ENCODE data around the gene CENPU. TPM values are rescaled to one million over a fixed set of nuclear protein-coding genes. Genes with fewer than 3 reads are reported as not detected.
A peak's percentile ranks its signal among the peaks of the same experiment; 100 is the strongest.
"Not testable (repeated sequence)": the region's sequence is repeated elsewhere in the genome, so short reads cannot be mapped to it uniquely, and the experiment has no call there.

The CENPU gene
- polyA plus RNA-seq, 1 donor: 13.9 TPM

DNA sequence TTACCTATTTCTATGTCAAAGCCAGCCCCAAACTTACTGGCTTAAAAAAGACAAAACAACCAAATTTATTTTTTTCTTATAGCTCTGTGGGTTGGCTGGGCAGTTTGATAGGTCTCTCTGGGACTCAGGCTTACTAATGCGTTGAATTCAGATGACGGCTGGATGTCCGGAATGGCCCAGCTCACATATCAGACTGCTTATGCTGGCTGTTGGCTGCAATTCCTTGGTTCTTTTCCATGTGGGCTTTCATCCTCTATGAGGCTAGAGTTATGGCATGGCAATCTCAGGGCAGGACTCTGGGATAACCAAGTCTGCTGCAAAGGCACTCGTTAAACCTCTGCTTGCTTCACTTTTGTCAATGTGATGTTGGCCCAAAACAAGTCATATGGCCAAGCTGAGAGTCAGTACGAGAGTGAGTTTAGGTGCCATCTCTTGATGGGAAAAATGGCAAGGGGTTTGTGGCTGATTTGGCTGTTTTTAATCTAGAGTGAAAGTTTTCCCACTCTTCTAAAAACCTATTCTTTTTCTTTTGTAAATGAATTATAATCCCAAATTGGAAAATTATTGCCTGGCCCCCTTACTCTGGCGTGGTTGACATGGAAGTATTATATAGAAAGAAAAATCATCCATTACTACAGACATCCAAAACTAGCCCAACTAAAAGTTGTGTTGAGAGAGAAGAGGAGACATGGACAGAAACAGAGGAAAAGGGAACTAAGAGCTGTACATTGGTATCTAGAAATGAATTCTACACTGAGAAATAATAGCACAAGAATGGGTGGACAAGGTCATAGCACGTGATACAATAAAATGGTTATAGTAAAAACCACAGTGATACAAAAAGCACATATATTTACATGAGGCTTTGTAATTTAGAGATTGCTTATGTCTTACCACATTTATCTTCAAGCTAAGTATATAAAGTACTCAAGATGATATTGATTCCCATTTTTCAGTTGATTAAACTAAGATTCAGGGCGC, 77.7 kb downstream of the CENPU start:
- Histone ChIP-seq H3K4me1 (ENCODE audit: control insufficient read depth, insufficient read depth, low read length) (no peaks in the 10 kb centered on the region), H3K27me3 (ENCODE audit: control insufficient read depth, insufficient read depth, low read length) (no peaks in the 10 kb centered on the region), H3K4me3 (ENCODE audit: low read length) (no peak overlapping the region), H3K36me3 (ENCODE audit: control insufficient read depth, insufficient read depth, low read length) (peaks cover 9% of the 10 kb centered on the region), H3K9me3 (ENCODE audit: control insufficient read depth, low read depth, low read length) (no peaks in the 10 kb centered on the region), H3K27ac (ENCODE audit: low read length) (no peak overlapping the region)
- no peak for DNase-seq
- WGBS (ENCODE audit: insufficient coverage, low lambda C conversion rate): 94% methylated on average over 2 of the region's 8 CpGs

DNA sequence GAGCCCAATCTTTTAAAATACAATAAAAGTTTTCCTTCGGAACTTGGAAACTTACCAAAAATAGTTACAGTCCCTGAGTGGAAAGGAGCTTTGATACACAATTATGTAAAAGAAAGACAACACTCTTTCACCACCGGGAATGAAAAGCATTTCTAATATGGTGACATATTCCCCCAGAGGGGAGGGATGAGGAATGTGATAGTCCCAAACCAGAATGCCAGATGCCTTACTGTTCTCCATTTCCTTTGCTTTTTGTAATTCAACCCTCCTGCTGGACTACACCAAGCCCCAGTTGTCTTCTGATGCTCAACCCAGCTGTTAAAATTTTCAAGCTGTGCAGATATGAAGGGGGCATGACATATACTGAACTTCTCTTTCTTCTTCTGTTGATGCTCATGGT, 80.2 kb downstream of the CENPU start:
- no peak overlapping the region for H3K27ac ChIP-seq (ENCODE audit: low read length)
- H3K27me3 ChIP-seq (ENCODE audit: control insufficient read depth, insufficient read depth, low read length): no peaks in the 10 kb centered on the region
- no CpG with 5 or more reads among the region's 2 CpGs for WGBS (ENCODE audit: insufficient coverage, low lambda C conversion rate)
- H3K36me3 ChIP-seq (ENCODE audit: control insufficient read depth, insufficient read depth, low read length): peaks cover 2% of the 10 kb centered on the region
- H3K9me3 ChIP-seq (ENCODE audit: control insufficient read depth, low read depth, low read length): no peaks in the 10 kb centered on the region
- peaks cover 8% of the 10 kb centered on the region for H3K4me1 ChIP-seq (ENCODE audit: control insufficient read depth, insufficient read depth, low read length)
- H3K4me3 ChIP-seq (ENCODE audit: low read length): no peak overlapping the region
- no peak for DNase-seq

DNA sequence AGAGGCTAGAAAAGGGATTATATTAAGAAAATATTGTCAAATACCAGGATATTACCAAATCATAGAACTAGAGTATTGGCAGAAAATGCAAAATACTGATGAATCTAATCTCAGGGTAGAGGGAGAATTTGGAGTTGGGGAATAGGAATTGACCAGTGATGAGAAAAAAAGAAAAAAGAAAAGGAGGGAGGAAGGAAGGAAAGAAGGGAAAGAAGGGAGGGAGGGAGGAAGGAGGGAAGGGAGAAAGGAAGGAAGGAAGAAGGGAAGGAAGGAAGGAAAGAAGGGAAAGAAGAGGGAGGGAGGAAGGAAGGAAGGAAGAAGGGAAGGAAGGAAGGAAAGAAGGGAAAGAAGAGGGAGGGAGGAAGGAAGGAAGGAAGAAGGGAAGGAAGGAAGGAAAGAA, 81.2 kb downstream of the CENPU start:
- H3K4me1 ChIP-seq (ENCODE audit: control insufficient read depth, insufficient read depth, low read length): not testable (repeated sequence)

DNA sequence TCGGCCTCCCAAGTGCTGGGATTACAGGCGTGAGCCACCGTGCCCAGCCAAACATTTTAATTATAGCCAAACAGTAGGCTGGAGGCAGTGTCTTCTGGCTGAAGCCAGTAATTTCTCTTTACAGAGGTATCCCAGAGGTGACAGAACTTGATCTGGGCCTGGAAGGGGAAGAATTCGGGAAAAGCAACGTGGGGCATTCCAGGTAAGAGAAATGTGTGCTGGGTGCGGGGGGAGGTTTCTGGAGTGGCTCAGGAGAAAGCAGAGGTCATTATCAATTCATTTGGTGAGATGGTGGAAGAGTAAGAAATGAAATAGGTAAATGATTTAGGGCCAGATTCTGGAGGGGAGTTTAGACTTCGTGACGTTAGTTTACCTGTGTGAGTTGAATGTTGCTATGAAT, 82.0 kb downstream of the CENPU start:
- Histone ChIP-seq H3K4me3 (ENCODE audit: low read length) (no peak overlapping the region), H3K9me3 (ENCODE audit: control insufficient read depth, low read depth, low read length) (no peaks in the 10 kb centered on the region), H3K27ac (ENCODE audit: low read length) (no peak overlapping the region), H3K36me3 (ENCODE audit: control insufficient read depth, insufficient read depth, low read length) (no peaks in the 10 kb centered on the region), H3K27me3 (ENCODE audit: control insufficient read depth, insufficient read depth, low read length) (no peaks in the 10 kb centered on the region), H3K4me1 (ENCODE audit: control insufficient read depth, insufficient read depth, low read length) (peaks cover 16% of the 10 kb centered on the region)
- DNase-seq: no peak
- WGBS (ENCODE audit: insufficient coverage, low lambda C conversion rate): 88% methylated on average over 2 of the region's 8 CpGs

More for the DNA sequence above, 81.2 kb downstream of the CENPU start:
- not testable (repeated sequence) for H3K27me3 ChIP-seq (ENCODE audit: control insufficient read depth, insufficient read depth, low read length); H3K27ac ChIP-seq (ENCODE audit: low read length); DNase-seq; H3K4me3 ChIP-seq (ENCODE audit: low read length); H3K9me3 ChIP-seq (ENCODE audit: control insufficient read depth, low read depth, low read length); H3K36me3 ChIP-seq (ENCODE audit: control insufficient read depth, insufficient read depth, low read length)

DNA sequence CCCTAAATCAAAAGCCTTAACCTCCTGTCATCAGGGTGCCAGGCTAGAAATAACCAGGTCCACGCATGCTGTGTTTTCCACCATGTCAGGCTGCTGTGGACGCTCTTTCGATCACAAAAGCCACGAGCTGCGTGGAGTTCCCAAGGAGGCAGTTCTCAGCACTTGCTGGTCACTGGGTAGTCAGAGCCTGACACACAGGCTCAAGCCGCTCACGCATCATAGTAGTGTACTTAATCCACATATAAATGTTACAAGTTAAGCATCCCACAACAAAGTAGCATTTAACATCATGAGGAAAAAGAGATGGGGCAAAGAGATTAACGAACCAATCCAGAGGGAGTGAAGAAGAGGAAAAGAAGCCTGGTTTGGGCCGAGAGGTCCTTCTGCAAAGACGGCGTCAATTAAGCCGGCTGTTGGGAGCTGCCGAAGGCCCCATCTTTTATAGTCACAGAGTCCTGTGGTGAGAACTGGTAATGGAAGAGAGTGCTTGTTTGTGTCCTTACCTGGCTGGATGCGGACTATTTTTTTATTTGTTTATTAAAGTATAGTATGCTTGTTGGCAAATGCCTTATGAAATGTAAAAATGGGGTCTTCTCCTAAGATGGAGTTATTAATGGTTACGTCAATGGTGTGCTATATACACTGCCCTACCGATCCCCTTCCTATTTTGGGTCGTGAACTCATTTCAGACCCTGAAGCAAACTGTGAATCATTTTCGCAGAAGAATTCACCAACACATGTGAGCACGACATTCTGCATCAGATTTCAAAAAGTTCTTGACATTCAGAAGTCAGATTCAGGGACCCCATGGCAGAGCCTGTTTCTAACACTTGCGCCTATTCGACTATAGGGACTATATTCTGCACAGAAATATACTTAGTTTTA, 83.7 kb downstream of the CENPU start:
- Histone ChIP-seq H3K4me1 (ENCODE audit: control insufficient read depth, insufficient read depth, low read length) (peaks cover 31% of the 10 kb centered on the region), H3K27me3 (ENCODE audit: control insufficient read depth, insufficient read depth, low read length) (no peaks in the 10 kb centered on the region), H3K9me3 (ENCODE audit: control insufficient read depth, low read depth, low read length) (no peaks in the 10 kb centered on the region), H3K4me3 (ENCODE audit: low read length) (peak overlapping the region; percentile 93), H3K27ac (ENCODE audit: low read length) (peak overlapping the region; percentile 98), H3K36me3 (ENCODE audit: control insufficient read depth, insufficient read depth, low read length) (peaks cover 4% of the 10 kb centered on the region)
- DNase-seq: peak; percentile 38 to 72
- 0% methylated on average over 1 of the region's 21 CpGs for WGBS (ENCODE audit: insufficient coverage, low lambda C conversion rate)

DNA sequence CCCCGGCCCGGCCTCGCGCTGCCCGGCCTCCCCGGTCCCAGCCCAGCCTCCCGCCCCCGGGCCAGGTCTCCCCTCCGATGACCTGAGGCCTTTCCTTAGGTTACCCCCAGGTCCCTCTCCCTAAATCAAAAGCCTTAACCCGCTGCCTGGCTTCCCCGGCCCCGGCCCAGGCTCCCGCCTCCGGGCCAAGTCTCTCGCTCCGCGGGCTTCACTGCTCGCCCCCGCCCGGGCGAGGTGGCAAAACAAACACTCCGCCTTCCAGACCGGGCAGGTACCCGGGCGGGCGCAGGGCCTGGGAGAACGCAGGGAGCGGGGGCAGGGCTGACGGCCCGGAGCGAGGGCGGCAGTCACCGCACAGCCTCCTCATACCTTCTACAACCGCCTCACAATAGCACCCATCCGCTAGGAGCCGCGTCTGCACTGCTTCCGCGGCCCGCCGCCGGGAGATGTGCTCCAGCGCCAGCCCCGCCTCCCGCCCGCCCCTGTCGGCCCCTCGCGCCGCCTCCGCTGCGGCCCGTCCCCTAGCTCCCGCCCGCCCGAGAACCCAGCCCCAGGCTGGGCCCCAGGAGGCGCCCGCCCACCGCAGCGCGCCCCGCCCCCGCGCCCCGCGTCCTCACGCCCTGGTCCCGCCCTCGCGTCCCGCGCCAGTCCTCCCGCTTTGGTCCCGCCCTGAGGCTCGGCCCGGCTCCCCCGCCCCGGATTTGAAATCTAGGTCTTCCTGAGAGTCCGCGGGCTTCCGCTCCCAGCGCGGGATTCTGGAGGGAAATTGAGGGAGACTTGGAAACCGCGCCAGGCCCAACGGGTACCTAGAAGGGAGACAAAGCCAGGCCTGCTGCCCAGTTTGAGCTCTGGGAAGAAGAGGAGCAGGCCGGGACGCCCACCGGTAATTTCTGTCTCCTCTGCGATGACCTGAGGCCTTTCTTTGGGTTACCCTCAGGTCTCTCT, 84.6 kb downstream of the CENPU start, which contains the start of the genes CASP3 and PRIMPOL:
TSS of gene CASP3 (minus strand) at position 422 of the 945 bp plus-strand sequence. CDS start 10,994 bp downstream, outside the sequence.
TSS of gene PRIMPOL (plus strand) at position 713 of the 945 bp plus-strand sequence. CDS start 7,403 bp downstream, outside the sequence.
- Histone ChIP-seq H3K27ac (ENCODE audit: low read length) (peak within 1 kb of the TSS; percentile 98), H3K36me3 (ENCODE audit: control insufficient read depth, insufficient read depth, low read length) (peaks cover 4% of the 10 kb centered on the region), H3K4me3 (ENCODE audit: low read length) (peak within 1 kb of the TSS; percentile 93), H3K27me3 (ENCODE audit: control insufficient read depth, insufficient read depth, low read length) (no peaks in the 10 kb centered on the region), H3K4me1 (ENCODE audit: control insufficient read depth, insufficient read depth, low read length) (peaks cover 31% of the 10 kb centered on the region), H3K9me3 (ENCODE audit: control insufficient read depth, low read depth, low read length) (no peaks in the 10 kb centered on the region)
- no CpG with 5 or more reads among the region's 90 CpGs for WGBS (ENCODE audit: insufficient coverage, low lambda C conversion rate)
- DNase-seq: peak; percentile 94 to 98

DNA sequence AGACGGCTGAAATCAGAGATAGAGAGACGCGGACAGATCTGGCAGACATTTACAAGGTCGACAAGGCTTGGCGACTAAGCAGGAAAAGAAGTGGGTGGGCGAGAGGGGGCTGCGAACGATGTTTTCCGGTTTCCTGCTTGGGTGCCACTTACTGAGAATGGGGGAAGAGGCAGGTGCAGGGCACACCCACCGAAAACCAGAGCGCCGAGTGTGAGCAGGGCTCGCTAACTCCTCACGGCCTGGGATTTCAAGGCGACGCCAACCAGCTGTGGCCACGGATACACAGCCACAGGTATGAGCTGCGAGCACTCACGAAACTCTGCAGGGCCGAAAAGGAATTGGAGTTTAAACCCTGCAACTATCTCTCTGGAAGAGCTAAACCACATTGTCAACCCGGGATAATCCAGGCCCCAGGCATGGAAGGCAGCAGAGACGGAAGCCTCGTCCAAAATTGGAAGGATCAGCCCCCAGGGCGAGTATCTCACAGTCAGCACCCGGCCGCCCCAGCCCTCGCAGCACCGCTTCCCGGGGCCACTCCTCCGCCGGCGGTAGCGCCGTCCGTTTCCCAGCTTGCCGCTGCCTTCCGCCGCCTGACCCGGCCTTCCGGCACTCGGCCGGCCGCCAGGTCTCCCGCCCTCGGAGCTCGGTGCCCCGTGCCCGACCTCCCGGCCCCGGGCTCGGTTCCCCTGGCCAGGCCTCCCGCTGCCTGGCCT, 85.4 kb downstream of the CENPU start:
- Histone ChIP-seq H3K27ac (ENCODE audit: low read length) (peak overlapping the region; percentile 98), H3K27me3 (ENCODE audit: control insufficient read depth, insufficient read depth, low read length) (no peaks in the 10 kb centered on the region), H3K4me3 (ENCODE audit: low read length) (peak overlapping the region; percentile 87), H3K36me3 (ENCODE audit: control insufficient read depth, insufficient read depth, low read length) (peaks cover 7% of the 10 kb centered on the region), H3K4me1 (ENCODE audit: control insufficient read depth, insufficient read depth, low read length) (peaks cover 31% of the 10 kb centered on the region), H3K9me3 (ENCODE audit: control insufficient read depth, low read depth, low read length) (no peaks in the 10 kb centered on the region)
- WGBS (ENCODE audit: insufficient coverage, low lambda C conversion rate): no CpG with 5 or more reads among the region's 52 CpGs
- peak; percentile 21 to 75 for DNase-seq

DNA sequence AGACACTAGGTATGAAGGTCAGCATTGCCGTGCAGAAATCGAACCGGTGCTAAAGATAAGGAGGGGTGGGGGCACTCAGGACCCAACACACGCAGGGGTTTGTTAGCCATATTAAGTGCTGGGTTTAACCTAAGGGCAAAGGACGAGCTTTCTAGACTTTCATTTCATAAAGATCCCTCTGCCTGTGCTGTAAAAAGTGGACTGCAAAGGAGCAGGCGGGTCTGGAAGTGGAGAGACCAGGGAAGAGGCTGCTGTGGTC, 85.9 kb downstream of the CENPU start:
- Histone ChIP-seq H3K9me3 (ENCODE audit: control insufficient read depth, low read depth, low read length) (no peaks in the 10 kb centered on the region), H3K27me3 (ENCODE audit: control insufficient read depth, insufficient read depth, low read length) (no peaks in the 10 kb centered on the region), H3K4me3 (ENCODE audit: low read length) (peak overlapping the region; percentile 87), H3K4me1 (ENCODE audit: control insufficient read depth, insufficient read depth, low read length) (peaks cover 31% of the 10 kb centered on the region), H3K36me3 (ENCODE audit: control insufficient read depth, insufficient read depth, low read length) (peaks cover 7% of the 10 kb centered on the region), H3K27ac (ENCODE audit: low read length) (peak overlapping the region; percentile 98)
- WGBS (ENCODE audit: insufficient coverage, low lambda C conversion rate): no CpG with 5 or more reads among the region's 6 CpGs
- peak; percentile 31 to 69 for DNase-seq

DNA sequence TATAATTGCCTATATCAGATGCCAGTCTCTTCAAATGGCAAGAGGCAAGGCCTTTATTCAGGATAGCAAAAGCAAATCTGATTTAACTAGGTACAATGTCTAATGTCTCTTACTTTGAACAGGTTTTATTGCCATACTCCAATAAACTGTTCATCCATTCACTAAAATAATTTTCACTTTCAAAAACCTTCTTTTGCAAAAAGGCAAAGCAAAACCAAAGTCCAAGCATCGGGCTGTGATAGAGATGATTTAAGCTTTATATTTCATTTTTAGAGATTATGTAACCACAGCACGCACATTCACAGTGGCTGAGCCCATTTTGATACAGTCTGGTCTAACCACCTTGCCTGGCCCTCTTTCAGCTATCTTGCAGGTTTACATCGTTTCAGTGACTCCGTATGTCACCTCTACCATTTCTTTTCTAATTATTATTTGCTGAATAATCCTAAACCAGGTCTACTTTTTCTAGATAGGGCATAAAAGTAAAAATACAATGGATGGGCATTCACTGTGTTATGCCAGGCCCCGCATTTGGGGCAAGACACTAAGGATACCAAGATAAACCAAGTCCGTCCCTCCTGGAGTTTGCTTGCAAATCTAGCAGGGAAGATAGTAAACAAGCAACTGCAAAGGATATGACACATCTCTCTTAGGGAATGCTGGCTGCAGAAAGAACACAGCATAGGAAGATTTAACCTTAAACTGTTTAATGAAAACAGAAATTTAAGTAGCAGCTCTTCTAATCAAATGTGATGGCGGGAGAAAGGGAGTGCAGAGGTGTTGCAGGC, 86.4 kb downstream of the CENPU start:
- WGBS (ENCODE audit: insufficient coverage, low lambda C conversion rate): no CpG with 5 or more reads among the region's 7 CpGs
- no peaks in the 10 kb centered on the region for H3K9me3 ChIP-seq (ENCODE audit: control insufficient read depth, low read depth, low read length)
- DNase-seq: peak; percentile 23 to 71
- peaks cover 31% of the 10 kb centered on the region for H3K4me1 ChIP-seq (ENCODE audit: control insufficient read depth, insufficient read depth, low read length)
- no peaks in the 10 kb centered on the region for H3K27me3 ChIP-seq (ENCODE audit: control insufficient read depth, insufficient read depth, low read length)
- H3K4me3 ChIP-seq (ENCODE audit: low read length): peak overlapping the region; percentile 87
- H3K36me3 ChIP-seq (ENCODE audit: control insufficient read depth, insufficient read depth, low read length): peaks cover 9% of the 10 kb centered on the region
- H3K27ac ChIP-seq (ENCODE audit: low read length): peak overlapping the region; percentile 98
